RWPE2 (cell line): ENCODE data around the gene CCDC68.

ENCODE experiments used
- ATAC-seq: fragments of 200-7000 bp; cut with Tn5 transposase; 3 replicates; pipeline ENCODE4 v1.9.1; 2021; ENCODE audit warnings: low read depth
- DNase-seq: peaks from one replicate; pipeline ENCODE4 v3.0.0-alpha.2; 2020; ENCODE audit warnings: low spot score
- H3K27ac ChIP-seq: fragments of 450-650 bp; 2 replicates; pipeline ENCODE4 v1.5.1; 2017; ENCODE audit warnings: mild to moderate bottlenecking; ENCODE audit not compliant: poor library complexity, severe bottlenecking
- H3K27me3 ChIP-seq: fragments of 250-450 bp; sonication (Bioruptor Pico); 2 replicates; pipeline ENCODE4 v1.5.1; 2021; ENCODE audit warnings: mild to moderate bottlenecking, moderate library complexity; ENCODE audit not compliant: insufficient read depth, poor library complexity, severe bottlenecking
- H3K36me3 ChIP-seq: fragments of 250-450 bp; sonication (Bioruptor Pico); 2 replicates; pipeline ENCODE4 v1.5.1; 2020; ENCODE audit warnings: low read depth, mild to moderate bottlenecking, moderate library complexity
- H3K4me1 ChIP-seq: fragments of 250-450 bp; sonication (Bioruptor Pico); 2 replicates; pipeline ENCODE4 v1.5.1; 2021; ENCODE audit warnings: mild to moderate bottlenecking, moderate library complexity; ENCODE audit not compliant: insufficient read depth, poor library complexity, severe bottlenecking
- H3K4me3 ChIP-seq: fragments of 250-450 bp; sonication (Bioruptor Pico); 2 replicates; pipeline ENCODE4 v1.5.1; 2021; ENCODE audit warnings: mild to moderate bottlenecking, moderate library complexity; ENCODE audit not compliant: severe bottlenecking
- H3K9me3 ChIP-seq: fragments of 250-450 bp; sonication (Bioruptor Pico); 2 replicates; pipeline ENCODE4 v1.5.1; 2021; ENCODE audit warnings: mild to moderate bottlenecking, moderate library complexity; ENCODE audit not compliant: severe bottlenecking
- CTCF ChIP-seq: fragments of 450-650 bp; IDR thresholded peaks from one replicate; pipeline ENCODE4 v1.5.1; 2017; ENCODE audit warnings: mild to moderate bottlenecking, moderate library complexity; ENCODE audit not compliant: poor library complexity, severe bottlenecking

Gene CCDC68

GRCh38 chr18:54962919-54963645 is 3.8 kb upstream of the CCDC68 start:
- Histone ChIP-seq H3K27ac (no peak overlapping the region), H3K36me3 (no peaks in the 10 kb centered on the region), H3K4me1 (peaks cover 7% of the 10 kb centered on the region), H3K4me3 (no peak overlapping the region), H3K27me3 (no peaks in the 10 kb centered on the region), H3K9me3 (no peaks in the 10 kb centered on the region)
- DNase-seq (no peak), ATAC-seq (no peak)
- TF ChIP-seq CTCF: no peak

- Histone ChIP-seq H3K4me3 (no peak overlapping the region), H3K27me3 (no peaks in the 10 kb centered on the region), H3K27ac (no peak overlapping the region), H3K36me3 (no peaks in the 10 kb centered on the region), H3K4me1 (no peaks in the 10 kb centered on the region), H3K9me3 (no peaks in the 10 kb centered on the region)
- no peak for DNase-seq
- ATAC-seq: no peak
- no peak for TF ChIP-seq CTCF
These were observed 2.6 kb upstream of the CCDC68 start for GRCh38 chr18:54961868-54962267.

GRCh38 chr18:54961016-54961423 is 1.8 kb upstream of the CCDC68 start:
- no peaks in the 10 kb centered on the region for H3K4me1 ChIP-seq
- no peak for TF ChIP-seq CTCF
- DNase-seq (no peak), ATAC-seq (no peak)
- H3K27me3 ChIP-seq: no peaks in the 10 kb centered on the region
- H3K36me3 ChIP-seq: no peaks in the 10 kb centered on the region
- H3K27ac ChIP-seq: no peak overlapping the region
- no peaks in the 10 kb centered on the region for H3K9me3 ChIP-seq
- no peak overlapping the region for H3K4me3 ChIP-seq

DNA sequence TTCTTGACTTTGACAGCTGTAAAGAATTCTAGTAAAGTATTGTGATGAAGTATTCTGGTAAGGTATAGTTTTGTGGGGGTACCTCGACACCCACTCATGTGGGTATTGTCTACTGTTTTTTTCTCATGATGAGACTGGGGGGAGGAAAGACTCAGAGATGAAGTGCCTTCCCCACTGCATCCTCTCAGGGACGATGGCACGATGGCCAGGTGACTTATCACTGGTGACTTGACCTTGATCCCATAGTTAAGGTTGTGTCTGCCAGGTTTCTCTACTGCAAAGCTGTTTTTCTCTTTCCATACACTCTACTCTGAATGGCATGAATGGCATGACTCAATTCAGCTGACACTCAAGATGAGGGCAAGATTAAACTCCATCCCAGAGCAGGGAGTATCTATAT is 936 bp upstream of the CCDC68 start:
- no peaks in the 10 kb centered on the region for H3K36me3 ChIP-seq
- DNase-seq (no peak), ATAC-seq (no peak)
- no peak overlapping the region for H3K27ac ChIP-seq
- TF ChIP-seq CTCF: no peak
- H3K4me3 ChIP-seq: no peak overlapping the region
- no peaks in the 10 kb centered on the region for H3K9me3 ChIP-seq
- H3K27me3 ChIP-seq: no peaks in the 10 kb centered on the region
- no peaks in the 10 kb centered on the region for H3K4me1 ChIP-seq

DNA sequence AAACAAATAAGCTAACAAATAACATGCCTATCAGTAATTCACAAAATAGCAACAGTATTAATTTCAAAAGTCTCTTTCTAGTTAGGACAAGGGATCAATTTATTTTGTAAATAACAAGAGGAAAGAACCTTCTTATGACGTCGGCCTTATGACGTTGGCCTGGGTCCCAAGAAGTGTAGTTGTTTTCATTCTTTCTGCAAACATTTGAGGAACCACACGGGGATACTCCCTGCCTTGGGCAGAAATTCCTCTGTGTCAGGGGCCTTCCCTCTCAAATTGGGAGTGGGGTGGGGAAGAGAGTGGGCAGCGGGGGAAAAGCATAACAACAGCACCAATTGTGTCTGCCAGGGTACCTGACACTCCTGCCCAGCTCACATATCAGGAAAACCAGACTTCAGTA is 1.3 kb downstream of the CCDC68 start:
- ATAC-seq (peak; percentile 29; the same call in 1 of the 3 replicates), DNase-seq (no peak)
- Histone ChIP-seq H3K4me3 (no peak overlapping the region), H3K36me3 (no peaks in the 10 kb centered on the region), H3K4me1 (no peaks in the 10 kb centered on the region), H3K27ac (no peak overlapping the region), H3K27me3 (no peaks in the 10 kb centered on the region), H3K9me3 (no peaks in the 10 kb centered on the region)
- no peak for TF ChIP-seq CTCF
